A549 (cell line): Measurements from ENCODE around the gene CACNG5.

Source experiments
- CHD2 ChIP-seq: fragments of 150-350 bp; IDR thresholded peaks from 2 replicates; pipeline ENCODE4 v1.6.1; 2014; ENCODE audit warnings: low read length; ENCODE audit not compliant: partially characterized antibody
- EP300 ChIP-seq, 2 experiments: fragments of >200 bp; sonication (Bioruptor Twin); formaldehyde crosslinking; IDR thresholded peaks; 2 replicates in 1 of 2; 3 replicates in 1 of 2; pipeline ENCODE4 v1.6.1; 2016 to 2017
- HOXA7 ChIP-seq: fragments of 250-450 bp; sonication (Bioruptor Pico); IDR thresholded peaks from 2 replicates; pipeline ENCODE4 v1.5.0; 2020; ENCODE audit warnings: mild to moderate bottlenecking, moderate library complexity
- MAFK ChIP-seq: fragments of 450-650 bp; IDR thresholded peaks from 2 replicates; pipeline ENCODE4 v1.6.1; 2014; ENCODE audit not compliant: partially characterized antibody
- MAZ ChIP-seq: fragments of 150-350 bp; IDR thresholded peaks from 2 replicates; pipeline ENCODE4 v1.6.1; 2014; ENCODE audit warnings: antibody characterized with exemption, low read depth, low read length, borderline replicate concordance
- PHF8 ChIP-seq: fragments of 200-600 bp; sonication (generic); IDR thresholded peaks from 2 replicates; pipeline ENCODE4 v1.6.1; 2016; ENCODE audit warnings: low read depth, mild to moderate bottlenecking, antibody characterized with exemption, moderate library complexity, borderline replicate concordance
- POLR2A ChIP-seq: IDR thresholded peaks from 2 replicates; pipeline ENCODE4 v1.6.1; 2012; ENCODE audit warnings: mild to moderate bottlenecking, low read length
- RCOR1 ChIP-seq: fragments of 150-350 bp; IDR thresholded peaks from 2 replicates; pipeline ENCODE4 v1.6.1; 2014; ENCODE audit warnings: antibody characterized with exemption, low read length, low read depth
- SMC3 ChIP-seq: fragments of >200 bp; sonication (Bioruptor Twin); formaldehyde crosslinking; IDR thresholded peaks from 3 replicates; pipeline ENCODE4 v1.6.1; 2018; ENCODE audit warnings: inconsistent platforms
- TF ChIP-seq, protein P1 (sequence below): fragments of >200 bp; sonication (Bioruptor Twin); formaldehyde crosslinking; IDR thresholded peaks from 3 replicates; pipeline ENCODE4 v1.5.1; 2016
- TF ChIP-seq, protein P2 (sequence below): IDR thresholded peaks from 2 replicates; pipeline ENCODE4 v1.6.1; 2012
- TF ChIP-seq, protein P3 (sequence below): IDR thresholded peaks from 2 replicates; pipeline ENCODE4 v1.6.1; 2012
- TF ChIP-seq, protein P4 (sequence below): fragments of 200-600 bp; sonication (generic); IDR thresholded peaks from 2 replicates; pipeline ENCODE4 v1.6.1; 2016; ENCODE audit warnings: antibody characterized with exemption, mild to moderate bottlenecking, moderate library complexity

DNA sequence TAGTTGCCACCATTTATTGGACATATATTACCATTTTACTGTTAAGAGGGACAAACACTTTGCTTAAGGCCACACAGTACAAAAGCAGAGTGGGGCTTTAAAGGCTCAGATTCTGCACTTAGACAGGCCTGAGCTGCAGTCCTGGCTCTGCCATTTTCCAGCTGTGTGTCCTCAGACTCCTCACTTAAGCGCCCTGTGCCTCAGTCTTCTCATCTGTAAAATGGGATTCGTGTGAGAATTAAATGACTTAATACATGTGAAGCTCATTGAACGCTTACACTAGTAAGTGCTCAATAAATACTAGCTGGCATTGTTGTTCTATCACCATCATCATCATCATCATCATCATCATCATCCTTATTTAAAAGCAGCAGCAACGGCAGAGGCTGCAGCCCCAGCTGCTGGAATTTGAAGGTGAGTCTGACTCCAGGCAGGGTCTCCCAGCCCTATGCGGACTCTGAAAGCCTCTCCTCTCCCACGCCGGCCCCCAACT, 445 bp upstream of the CACNG5 start:
- TF ChIP-seq, protein P1, sequence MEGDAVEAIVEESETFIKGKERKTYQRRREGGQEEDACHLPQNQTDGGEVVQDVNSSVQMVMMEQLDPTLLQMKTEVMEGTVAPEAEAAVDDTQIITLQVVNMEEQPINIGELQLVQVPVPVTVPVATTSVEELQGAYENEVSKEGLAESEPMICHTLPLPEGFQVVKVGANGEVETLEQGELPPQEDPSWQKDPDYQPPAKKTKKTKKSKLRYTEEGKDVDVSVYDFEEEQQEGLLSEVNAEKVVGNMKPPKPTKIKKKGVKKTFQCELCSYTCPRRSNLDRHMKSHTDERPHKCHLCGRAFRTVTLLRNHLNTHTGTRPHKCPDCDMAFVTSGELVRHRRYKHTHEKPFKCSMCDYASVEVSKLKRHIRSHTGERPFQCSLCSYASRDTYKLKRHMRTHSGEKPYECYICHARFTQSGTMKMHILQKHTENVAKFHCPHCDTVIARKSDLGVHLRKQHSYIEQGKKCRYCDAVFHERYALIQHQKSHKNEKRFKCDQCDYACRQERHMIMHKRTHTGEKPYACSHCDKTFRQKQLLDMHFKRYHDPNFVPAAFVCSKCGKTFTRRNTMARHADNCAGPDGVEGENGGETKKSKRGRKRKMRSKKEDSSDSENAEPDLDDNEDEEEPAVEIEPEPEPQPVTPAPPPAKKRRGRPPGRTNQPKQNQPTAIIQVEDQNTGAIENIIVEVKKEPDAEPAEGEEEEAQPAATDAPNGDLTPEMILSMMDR: no peak
- TF ChIP-seq CHD2 (no peak), POLR2A (no peak), HOXA7 (CRISPR knock-in tag) (no peak), PHF8 (no peak), SMC3 (no peak), MAZ (no peak), RCOR1 (no peak), MAFK (no peak), EP300 (IDR thresholded peaks at IDR 0.05) (no peak)
- TF ChIP-seq, protein P2, sequence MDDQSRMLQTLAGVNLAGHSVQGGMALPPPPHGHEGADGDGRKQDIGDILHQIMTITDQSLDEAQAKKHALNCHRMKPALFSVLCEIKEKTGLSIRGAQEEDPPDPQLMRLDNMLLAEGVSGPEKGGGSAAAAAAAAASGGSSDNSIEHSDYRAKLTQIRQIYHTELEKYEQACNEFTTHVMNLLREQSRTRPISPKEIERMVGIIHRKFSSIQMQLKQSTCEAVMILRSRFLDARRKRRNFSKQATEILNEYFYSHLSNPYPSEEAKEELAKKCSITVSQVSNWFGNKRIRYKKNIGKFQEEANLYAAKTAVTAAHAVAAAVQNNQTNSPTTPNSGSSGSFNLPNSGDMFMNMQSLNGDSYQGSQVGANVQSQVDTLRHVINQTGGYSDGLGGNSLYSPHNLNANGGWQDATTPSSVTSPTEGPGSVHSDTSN: no peak
- TF ChIP-seq, protein P3, sequence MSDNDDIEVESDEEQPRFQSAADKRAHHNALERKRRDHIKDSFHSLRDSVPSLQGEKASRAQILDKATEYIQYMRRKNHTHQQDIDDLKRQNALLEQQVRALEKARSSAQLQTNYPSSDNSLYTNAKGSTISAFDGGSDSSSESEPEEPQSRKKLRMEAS: no peak
- TF ChIP-seq, protein P4, sequence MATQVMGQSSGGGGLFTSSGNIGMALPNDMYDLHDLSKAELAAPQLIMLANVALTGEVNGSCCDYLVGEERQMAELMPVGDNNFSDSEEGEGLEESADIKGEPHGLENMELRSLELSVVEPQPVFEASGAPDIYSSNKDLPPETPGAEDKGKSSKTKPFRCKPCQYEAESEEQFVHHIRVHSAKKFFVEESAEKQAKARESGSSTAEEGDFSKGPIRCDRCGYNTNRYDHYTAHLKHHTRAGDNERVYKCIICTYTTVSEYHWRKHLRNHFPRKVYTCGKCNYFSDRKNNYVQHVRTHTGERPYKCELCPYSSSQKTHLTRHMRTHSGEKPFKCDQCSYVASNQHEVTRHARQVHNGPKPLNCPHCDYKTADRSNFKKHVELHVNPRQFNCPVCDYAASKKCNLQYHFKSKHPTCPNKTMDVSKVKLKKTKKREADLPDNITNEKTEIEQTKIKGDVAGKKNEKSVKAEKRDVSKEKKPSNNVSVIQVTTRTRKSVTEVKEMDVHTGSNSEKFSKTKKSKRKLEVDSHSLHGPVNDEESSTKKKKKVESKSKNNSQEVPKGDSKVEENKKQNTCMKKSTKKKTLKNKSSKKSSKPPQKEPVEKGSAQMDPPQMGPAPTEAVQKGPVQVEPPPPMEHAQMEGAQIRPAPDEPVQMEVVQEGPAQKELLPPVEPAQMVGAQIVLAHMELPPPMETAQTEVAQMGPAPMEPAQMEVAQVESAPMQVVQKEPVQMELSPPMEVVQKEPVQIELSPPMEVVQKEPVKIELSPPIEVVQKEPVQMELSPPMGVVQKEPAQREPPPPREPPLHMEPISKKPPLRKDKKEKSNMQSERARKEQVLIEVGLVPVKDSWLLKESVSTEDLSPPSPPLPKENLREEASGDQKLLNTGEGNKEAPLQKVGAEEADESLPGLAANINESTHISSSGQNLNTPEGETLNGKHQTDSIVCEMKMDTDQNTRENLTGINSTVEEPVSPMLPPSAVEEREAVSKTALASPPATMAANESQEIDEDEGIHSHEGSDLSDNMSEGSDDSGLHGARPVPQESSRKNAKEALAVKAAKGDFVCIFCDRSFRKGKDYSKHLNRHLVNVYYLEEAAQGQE: no peak
